ENCODE data around the gene GCFC2. TPM values are rescaled to one million over a fixed set of nuclear protein-coding genes. Genes with fewer than 3 reads are reported as not detected.

The GCFC2 gene
- polyA plus RNA-seq, 1 experiment = 16.8 TPM

- no peak overlapping the region for H3K4me3 ChIP-seq (ENCODE audit: low read depth, low read length)
- peaks cover 5% of the 10 kb centered on the region; the same call in 1 of the 2 replicates for H3K9me3 ChIP-seq (ENCODE audit: control insufficient read depth, insufficient read depth, low read length)
- ChIA-PET POLR2A (no interaction called here), CTCF (no interaction called here)
- no peaks in the 10 kb centered on the region for H3K27me3 ChIP-seq (ENCODE audit: control insufficient read depth, insufficient read depth, low read length)
- no peak for TF ChIP-seq CTCF (IDR thresholded peaks at IDR 0.05; ENCODE audit: low read depth, low read length)
- DNase-seq (ENCODE audit: low read depth, low spot score) = no peak
- H3K27ac ChIP-seq (ENCODE audit: low read depth, low read length) = no peak overlapping the region
Observed at GRCh38 chr2:75707901-75708300, 2.8 kb downstream of the GCFC2 start.

- ChIA-PET POLR2A (no interaction called here), CTCF (interaction anchor here (1.0 kb wide), 1 partner anchor 29 kb away, joined by 5 read pairs; no protein-coding TSS in a partner anchor)
- no peak for DNase-seq (ENCODE audit: low read depth, low spot score)
- H3K27me3 ChIP-seq (ENCODE audit: control insufficient read depth, insufficient read depth, low read length) = no peaks in the 10 kb centered on the region
- H3K27ac ChIP-seq (ENCODE audit: low read depth, low read length) = no peak overlapping the region
- H3K9me3 ChIP-seq (ENCODE audit: control insufficient read depth, insufficient read depth, low read length) = no peaks in the 10 kb centered on the region
- no peak for TF ChIP-seq CTCF (IDR thresholded peaks at IDR 0.05; ENCODE audit: low read depth, low read length)
- no peak overlapping the region for H3K4me3 ChIP-seq (ENCODE audit: low read depth, low read length)
Observed at GRCh38 chr2:75705921-75706320, 4.8 kb downstream of the GCFC2 start.

GRCh38 chr2:75703589-75704287 lies 7.0 kb downstream of the GCFC2 start:
- no peak overlapping the region for H3K4me3 ChIP-seq (ENCODE audit: low read depth, low read length)
- H3K9me3 ChIP-seq (ENCODE audit: control insufficient read depth, insufficient read depth, low read length) = no peaks in the 10 kb centered on the region
- ChIA-PET POLR2A (no interaction called here), CTCF (no interaction called here)
- no peaks in the 10 kb centered on the region for H3K27me3 ChIP-seq (ENCODE audit: control insufficient read depth, insufficient read depth, low read length)
- no peak for DNase-seq (ENCODE audit: low read depth, low spot score)
- TF ChIP-seq CTCF (IDR thresholded peaks at IDR 0.05; ENCODE audit: low read depth, low read length) = no peak
- no peak overlapping the region for H3K27ac ChIP-seq (ENCODE audit: low read depth, low read length)

GRCh38 chr2:75702593-75702992 lies 8.1 kb downstream of the GCFC2 start:
- ChIA-PET CTCF (no interaction called here), POLR2A (no interaction called here)
- no peak for DNase-seq (ENCODE audit: low read depth, low spot score)
- no peak overlapping the region for H3K27ac ChIP-seq (ENCODE audit: low read depth, low read length)
- TF ChIP-seq CTCF (IDR thresholded peaks at IDR 0.05; ENCODE audit: low read depth, low read length) = no peak
- H3K27me3 ChIP-seq (ENCODE audit: control insufficient read depth, insufficient read depth, low read length) = no peaks in the 10 kb centered on the region
- H3K4me3 ChIP-seq (ENCODE audit: low read depth, low read length) = no peak overlapping the region
- no peaks in the 10 kb centered on the region for H3K9me3 ChIP-seq (ENCODE audit: control insufficient read depth, insufficient read depth, low read length)

GRCh38 chr2:75698918-75699317 lies 11.8 kb downstream of the GCFC2 start:
- H3K27ac ChIP-seq (ENCODE audit: low read depth, low read length) = no peak overlapping the region
- CTCF ChIA-PET = interaction anchor here (1.5 kb wide), 1 partner anchor 22 kb away, joined by 6 read pairs; no protein-coding TSS in a partner anchor
- no peaks in the 10 kb centered on the region for H3K9me3 ChIP-seq (ENCODE audit: control insufficient read depth, insufficient read depth, low read length)
- no peak for DNase-seq (ENCODE audit: low read depth, low spot score)
- no peak overlapping the region for H3K4me3 ChIP-seq (ENCODE audit: low read depth, low read length)
- POLR2A ChIA-PET = no interaction called here
- no peak for TF ChIP-seq CTCF (IDR thresholded peaks at IDR 0.05; ENCODE audit: low read depth, low read length)
- no peaks in the 10 kb centered on the region for H3K27me3 ChIP-seq (ENCODE audit: control insufficient read depth, insufficient read depth, low read length)

Data from AG04450 (cell line).